ENCODE results near the gene SLC11A1. TPM values are rescaled to one million over a fixed set of nuclear protein-coding genes. Genes with fewer than 3 reads are reported as not detected.

The SLC11A1 gene
- total RNA-seq, 1 experiment from 2014 or later = 0.33 TPM

DNA sequence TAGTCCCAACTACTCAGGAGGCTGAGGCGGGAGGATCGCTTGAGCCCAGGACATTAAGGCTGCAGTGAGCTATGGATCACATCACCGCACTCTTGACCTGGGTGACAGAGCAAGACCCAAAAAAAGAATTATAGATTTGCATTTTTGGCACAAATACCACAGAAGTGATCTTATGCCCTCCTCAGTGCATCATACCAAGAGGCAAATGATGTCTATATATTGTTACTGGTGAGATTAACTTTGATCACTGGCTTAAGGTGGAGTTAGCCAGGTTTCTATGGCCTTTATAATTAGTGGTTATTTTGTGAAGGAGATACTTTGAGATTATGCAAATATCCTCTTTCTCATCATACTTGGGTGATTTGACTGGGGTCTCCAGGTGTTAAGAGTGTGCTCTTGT is 47.5 kb upstream of the SLC11A1 start:
- POLR2A ChIA-PET (ENCODE audit: unreplicated experiment) = no interaction called here
- Histone ChIP-seq H3K27me3 (ENCODE audit: low read length) (no peaks in the 10 kb centered on the region), H3K9ac (ENCODE audit: low read length) (no peak overlapping the region), H3K36me3 (ENCODE audit: low read depth, low read length) (no peaks in the 10 kb centered on the region), H3K27ac (ENCODE audit: low read length) (no peak overlapping the region), H3K4me2 (ENCODE audit: low read length) (no peak overlapping the region), H2AFZ (ENCODE audit: low read length) (no peak overlapping the region), H3K4me1 (ENCODE audit: insufficient read depth, low read length) (no peaks in the 10 kb centered on the region), H3K79me2 (ENCODE audit: low read length) (no peaks in the 10 kb centered on the region), H3K9me2 (replicated peaks; ENCODE audit: low read length) (no peaks in the 10 kb centered on the region), H3K9me3 (ENCODE audit: low read length) (no peaks in the 10 kb centered on the region), H3K4me3 (ENCODE audit: low read length) (no peak overlapping the region), H3F3A (ENCODE audit: low read length, unreplicated experiment) (no peaks in the 10 kb centered on the region), H4K20me1 (ENCODE audit: low read length) (no peaks in the 10 kb centered on the region)
- TF ChIP-seq EZH2phosphoT487 (IDR thresholded peaks at IDR 0.05; ENCODE audit: borderline replicate concordance, low read length) (no peak), EZH2 (IDR thresholded peaks at IDR 0.05; ENCODE audit: low read length, unreplicated experiment) (no peak)
- TF ChIP-seq, protein P1, sequence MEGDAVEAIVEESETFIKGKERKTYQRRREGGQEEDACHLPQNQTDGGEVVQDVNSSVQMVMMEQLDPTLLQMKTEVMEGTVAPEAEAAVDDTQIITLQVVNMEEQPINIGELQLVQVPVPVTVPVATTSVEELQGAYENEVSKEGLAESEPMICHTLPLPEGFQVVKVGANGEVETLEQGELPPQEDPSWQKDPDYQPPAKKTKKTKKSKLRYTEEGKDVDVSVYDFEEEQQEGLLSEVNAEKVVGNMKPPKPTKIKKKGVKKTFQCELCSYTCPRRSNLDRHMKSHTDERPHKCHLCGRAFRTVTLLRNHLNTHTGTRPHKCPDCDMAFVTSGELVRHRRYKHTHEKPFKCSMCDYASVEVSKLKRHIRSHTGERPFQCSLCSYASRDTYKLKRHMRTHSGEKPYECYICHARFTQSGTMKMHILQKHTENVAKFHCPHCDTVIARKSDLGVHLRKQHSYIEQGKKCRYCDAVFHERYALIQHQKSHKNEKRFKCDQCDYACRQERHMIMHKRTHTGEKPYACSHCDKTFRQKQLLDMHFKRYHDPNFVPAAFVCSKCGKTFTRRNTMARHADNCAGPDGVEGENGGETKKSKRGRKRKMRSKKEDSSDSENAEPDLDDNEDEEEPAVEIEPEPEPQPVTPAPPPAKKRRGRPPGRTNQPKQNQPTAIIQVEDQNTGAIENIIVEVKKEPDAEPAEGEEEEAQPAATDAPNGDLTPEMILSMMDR (conservative IDR thresholded peaks at IDR 0.05; ENCODE audit: low read depth, low read length) = no peak
- CTCF ChIA-PET = no interaction called here
- BruUV-seq (replicated peaks) = no TSS peak
- intact Hi-C loops (cut with micrococcal nuclease) = no loop called here
- ATAC-seq (no peak), DNase-seq (no peak)

DNA sequence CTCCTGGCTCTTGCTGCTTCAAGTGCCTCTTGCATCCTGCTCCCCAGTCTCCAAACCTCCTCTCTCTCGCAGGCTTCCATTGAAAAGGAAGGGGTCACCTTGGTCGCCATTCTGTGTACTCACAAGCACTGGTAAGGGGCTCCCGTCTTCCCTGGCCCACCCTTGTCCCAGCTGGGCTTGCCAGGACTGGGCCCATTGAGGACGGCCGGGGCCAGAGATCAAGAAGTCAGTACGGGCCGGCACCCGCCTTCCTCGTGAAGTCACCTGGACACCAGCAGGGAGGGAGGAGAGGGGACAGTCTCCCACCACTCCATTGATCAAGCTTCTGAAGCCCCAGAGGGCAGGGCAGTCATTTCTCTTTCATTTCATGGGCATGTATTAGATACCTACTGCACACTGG is 41.4 kb upstream of the SLC11A1 start:
- Histone ChIP-seq H3K4me2 (ENCODE audit: low read length) (no peak overlapping the region), H3K36me3 (ENCODE audit: low read depth, low read length) (no peaks in the 10 kb centered on the region), H3K4me1 (ENCODE audit: insufficient read depth, low read length) (no peaks in the 10 kb centered on the region), H4K20me1 (ENCODE audit: low read length) (no peaks in the 10 kb centered on the region), H3K9ac (ENCODE audit: low read length) (no peak overlapping the region), H3K27ac (ENCODE audit: low read length) (no peak overlapping the region), H3F3A (ENCODE audit: low read length, unreplicated experiment) (no peaks in the 10 kb centered on the region), H2AFZ (ENCODE audit: low read length) (no peak overlapping the region), H3K79me2 (ENCODE audit: low read length) (no peaks in the 10 kb centered on the region), H3K4me3 (ENCODE audit: low read length) (no peak overlapping the region), H3K9me3 (ENCODE audit: low read length) (no peaks in the 10 kb centered on the region), H3K9me2 (replicated peaks; ENCODE audit: low read length) (no peaks in the 10 kb centered on the region), H3K27me3 (ENCODE audit: low read length) (no peaks in the 10 kb centered on the region)
- POLR2A ChIA-PET (ENCODE audit: unreplicated experiment) = no interaction called here
- TF ChIP-seq EZH2 (IDR thresholded peaks at IDR 0.05; ENCODE audit: low read length, unreplicated experiment) = no peak
- no peak for TF ChIP-seq EZH2phosphoT487 (IDR thresholded peaks at IDR 0.05; ENCODE audit: borderline replicate concordance, low read length)
- TF ChIP-seq, protein P1 (conservative IDR thresholded peaks at IDR 0.05; ENCODE audit: low read depth, low read length) = no peak
- DNase-seq (no peak), ATAC-seq (no peak)
- intact Hi-C loops (cut with micrococcal nuclease) = no loop called here
- CTCF ChIA-PET = no interaction called here
- BruUV-seq (replicated peaks) = no TSS peak

DNA sequence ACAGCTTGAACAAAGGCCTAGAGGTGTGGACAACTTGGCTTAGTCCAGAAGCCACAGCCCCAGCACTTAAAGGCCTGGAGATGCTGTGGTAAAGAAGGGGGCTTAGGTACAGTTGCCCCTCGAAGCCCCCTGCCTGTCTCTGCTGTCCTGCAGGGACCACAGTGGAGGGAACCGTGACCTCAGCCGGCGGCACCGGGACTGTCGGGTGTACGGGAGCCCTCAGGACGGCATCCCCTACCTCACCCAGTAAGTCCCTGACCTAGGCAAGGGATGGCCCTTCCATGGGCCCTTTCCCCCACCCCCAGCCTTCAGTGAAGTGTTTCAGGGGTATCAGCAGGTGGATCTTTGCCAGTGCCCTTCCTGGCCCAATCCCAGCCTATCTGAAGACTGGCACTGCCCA is 40.7 kb upstream of the SLC11A1 start:
- no peak overlapping the region for H3K9ac ChIP-seq (ENCODE audit: low read length)
- no peaks in the 10 kb centered on the region for H3K79me2 ChIP-seq (ENCODE audit: low read length)
- H3K9me3 ChIP-seq (ENCODE audit: low read length) = no peaks in the 10 kb centered on the region
- no peaks in the 10 kb centered on the region for H3F3A ChIP-seq (ENCODE audit: low read length, unreplicated experiment)
- H3K36me3 ChIP-seq (ENCODE audit: low read depth, low read length) = no peaks in the 10 kb centered on the region
- ChIA-PET POLR2A (ENCODE audit: unreplicated experiment) (no interaction called here), CTCF (no interaction called here)
- no TSS peak for BruUV-seq (replicated peaks)
- no peak overlapping the region for H3K4me3 ChIP-seq (ENCODE audit: low read length)
- TF ChIP-seq, protein P1 (conservative IDR thresholded peaks at IDR 0.05; ENCODE audit: low read depth, low read length) = no peak
- TF ChIP-seq EZH2 (IDR thresholded peaks at IDR 0.05; ENCODE audit: low read length, unreplicated experiment) (no peak), EZH2phosphoT487 (IDR thresholded peaks at IDR 0.05; ENCODE audit: borderline replicate concordance, low read length) (no peak)
- H3K27me3 ChIP-seq (ENCODE audit: low read length) = no peaks in the 10 kb centered on the region
- intact Hi-C loops (cut with micrococcal nuclease) = no loop called here
- H3K4me2 ChIP-seq (ENCODE audit: low read length) = no peak overlapping the region
- H3K9me2 ChIP-seq (replicated peaks; ENCODE audit: low read length) = no peaks in the 10 kb centered on the region
- H4K20me1 ChIP-seq (ENCODE audit: low read length) = no peaks in the 10 kb centered on the region
- ATAC-seq = no peak
- no peak for DNase-seq
- H3K27ac ChIP-seq (ENCODE audit: low read length) = no peak overlapping the region
- no peak overlapping the region for H2AFZ ChIP-seq (ENCODE audit: low read length)
- no peaks in the 10 kb centered on the region for H3K4me1 ChIP-seq (ENCODE audit: insufficient read depth, low read length)

All from PC-3 (cell line).